Measurements from ENCODE around the gene NMNAT3.

DNA sequence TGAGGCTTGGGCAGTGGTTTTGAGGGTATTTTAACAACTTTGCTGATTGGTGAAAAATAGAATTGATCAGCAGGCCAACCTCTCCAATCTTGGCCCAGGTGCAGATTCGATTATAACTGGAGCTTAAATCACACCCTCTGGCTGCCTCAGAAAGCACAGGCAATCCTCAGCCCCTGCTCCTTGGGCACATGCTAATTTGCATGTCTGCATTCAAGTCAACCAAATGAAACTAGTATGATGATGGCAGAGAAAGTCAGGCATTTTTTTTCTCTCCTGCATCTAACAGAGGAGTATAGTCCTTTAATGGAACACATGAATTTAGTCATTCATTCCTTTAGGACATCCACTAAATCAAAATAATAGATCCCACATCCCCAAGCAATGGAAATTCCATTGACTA, 16.8 kb upstream of the NMNAT3 start:
- TF ChIP-seq, protein P1, sequence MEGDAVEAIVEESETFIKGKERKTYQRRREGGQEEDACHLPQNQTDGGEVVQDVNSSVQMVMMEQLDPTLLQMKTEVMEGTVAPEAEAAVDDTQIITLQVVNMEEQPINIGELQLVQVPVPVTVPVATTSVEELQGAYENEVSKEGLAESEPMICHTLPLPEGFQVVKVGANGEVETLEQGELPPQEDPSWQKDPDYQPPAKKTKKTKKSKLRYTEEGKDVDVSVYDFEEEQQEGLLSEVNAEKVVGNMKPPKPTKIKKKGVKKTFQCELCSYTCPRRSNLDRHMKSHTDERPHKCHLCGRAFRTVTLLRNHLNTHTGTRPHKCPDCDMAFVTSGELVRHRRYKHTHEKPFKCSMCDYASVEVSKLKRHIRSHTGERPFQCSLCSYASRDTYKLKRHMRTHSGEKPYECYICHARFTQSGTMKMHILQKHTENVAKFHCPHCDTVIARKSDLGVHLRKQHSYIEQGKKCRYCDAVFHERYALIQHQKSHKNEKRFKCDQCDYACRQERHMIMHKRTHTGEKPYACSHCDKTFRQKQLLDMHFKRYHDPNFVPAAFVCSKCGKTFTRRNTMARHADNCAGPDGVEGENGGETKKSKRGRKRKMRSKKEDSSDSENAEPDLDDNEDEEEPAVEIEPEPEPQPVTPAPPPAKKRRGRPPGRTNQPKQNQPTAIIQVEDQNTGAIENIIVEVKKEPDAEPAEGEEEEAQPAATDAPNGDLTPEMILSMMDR (IDR thresholded peaks at IDR 0.05 in 4 of 5, conservative IDR thresholded peaks at IDR 0.05 in 1 of 5): no peak
- no peak for TF ChIP-seq POLR2A (IDR thresholded peaks at IDR 0.05)
